Measurements from ENCODE around the gene DDRGK1.

DDRGK1 gene

GRCh38 chr20:3226093-3226492 is 21.6 kb upstream of the DDRGK1 start:
- no peak overlapping the region for H3K4me3 ChIP-seq (ENCODE audit: control insufficient read depth, low read depth, low read length)
- no peak for DNase-seq (ENCODE audit: low read depth)
- no peak for TF ChIP-seq CTCF (conservative IDR thresholded peaks at IDR 0.05; ENCODE audit: control insufficient read depth, insufficient read depth, low read depth, low read length)

- DNase-seq (ENCODE audit: low read depth), result no peak
- H3K4me3 ChIP-seq (ENCODE audit: control insufficient read depth, low read depth, low read length), result no peak overlapping the region
- no peak for TF ChIP-seq CTCF (conservative IDR thresholded peaks at IDR 0.05; ENCODE audit: control insufficient read depth, insufficient read depth, low read depth, low read length)
Observed at GRCh38 chr20:3224681-3225421, 20.4 kb upstream of the DDRGK1 start.

GRCh38 chr20:3223994-3224680 is 19.7 kb upstream of the DDRGK1 start:
- TF ChIP-seq CTCF (conservative IDR thresholded peaks at IDR 0.05; ENCODE audit: control insufficient read depth, insufficient read depth, low read depth, low read length), result no peak
- no peak overlapping the region for H3K4me3 ChIP-seq (ENCODE audit: control insufficient read depth, low read depth, low read length)
- no peak for DNase-seq (ENCODE audit: low read depth)

GRCh38 chr20:3223651-3223993 is 19.1 kb upstream of the DDRGK1 start:
- TF ChIP-seq CTCF (conservative IDR thresholded peaks at IDR 0.05; ENCODE audit: control insufficient read depth, insufficient read depth, low read depth, low read length), result no peak
- H3K4me3 ChIP-seq (ENCODE audit: control insufficient read depth, low read depth, low read length), result no peak overlapping the region
- no peak for DNase-seq (ENCODE audit: low read depth)

- DNase-seq (ENCODE audit: low read depth), result no peak
- TF ChIP-seq CTCF (conservative IDR thresholded peaks at IDR 0.05; ENCODE audit: control insufficient read depth, insufficient read depth, low read depth, low read length), result no peak
- H3K4me3 ChIP-seq (ENCODE audit: control insufficient read depth, low read depth, low read length), result no peak overlapping the region
Observed at GRCh38 chr20:3222635-3223600, 18.4 kb upstream of the DDRGK1 start.

- no peak for TF ChIP-seq CTCF (conservative IDR thresholded peaks at IDR 0.05; ENCODE audit: control insufficient read depth, insufficient read depth, low read depth, low read length)
- DNase-seq (ENCODE audit: low read depth), result no peak
- no peak overlapping the region for H3K4me3 ChIP-seq (ENCODE audit: control insufficient read depth, low read depth, low read length)
Observed at GRCh38 chr20:3221398-3222226, 17.1 kb upstream of the DDRGK1 start.
